ENCODE results near the gene LAMA3.

Gene LAMA3

DNA sequence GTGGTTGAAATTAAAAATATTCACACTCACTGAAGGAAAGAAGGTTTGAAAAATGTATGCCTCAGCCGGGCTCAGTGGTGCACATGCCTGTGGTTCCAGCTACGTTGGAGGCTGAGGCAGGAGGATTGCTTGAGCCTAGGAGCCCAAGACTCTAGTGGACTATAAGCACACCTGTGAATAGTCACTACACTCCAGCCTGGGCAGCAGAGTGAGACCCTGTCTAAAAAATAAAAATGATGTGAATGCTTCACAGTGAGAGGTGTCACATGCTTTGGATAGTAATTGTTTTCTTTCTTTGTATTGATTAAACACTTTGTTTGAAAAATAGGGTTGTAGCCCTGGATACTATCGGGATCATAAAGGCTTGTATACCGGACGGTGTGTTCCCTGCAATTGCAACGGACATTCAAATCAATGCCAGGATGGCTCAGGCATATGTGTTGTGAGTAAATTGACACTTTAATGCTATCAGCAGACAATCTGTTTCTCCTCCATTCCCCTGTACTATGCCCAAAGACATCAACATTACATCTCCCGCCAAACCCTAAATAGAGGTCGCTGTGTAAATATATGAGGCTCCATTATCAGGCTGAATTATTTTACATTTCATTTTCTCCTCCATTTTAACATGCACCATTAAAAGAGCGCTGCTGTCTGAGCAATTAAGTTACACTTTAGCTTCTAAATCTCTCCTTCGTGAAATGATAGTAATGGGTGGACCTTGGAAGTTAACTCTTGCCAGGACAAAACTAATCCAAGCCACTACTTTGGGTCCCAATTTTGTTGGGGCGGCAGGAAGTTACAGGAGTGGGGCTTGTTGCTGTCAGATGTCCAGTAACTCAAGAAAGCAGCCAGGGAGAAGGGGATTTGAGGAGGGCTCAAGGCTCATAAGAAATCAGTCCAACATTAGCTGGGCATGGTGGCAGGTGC lies 187.0 kb downstream of the LAMA3 start:
- Histone ChIP-seq H3K4me1 (ENCODE audit: insufficient read depth, low read length, poor library complexity, severe bottlenecking) (peaks cover 6% of the 10 kb centered on the region), H3K9ac (ENCODE audit: low read depth, low read length, poor library complexity, severe bottlenecking) (no peak overlapping the region), H2AFZ (ENCODE audit: low read length) (no peak overlapping the region), H3K4me2 (ENCODE audit: low read depth, low read length, poor library complexity, severe bottlenecking) (no peak overlapping the region), H3K9me2 (replicated peaks; ENCODE audit: low read depth, low read length) (no peaks in the 10 kb centered on the region), H4K20me1 (ENCODE audit: insufficient read depth, low read length, poor library complexity, severe bottlenecking) (no peaks in the 10 kb centered on the region), H3K4me3 (ENCODE audit: low read length, poor library complexity, severe bottlenecking) (no peak overlapping the region), H3K9me3 (ENCODE audit: insufficient read depth, low read depth, low read length) (no peaks in the 10 kb centered on the region), H3K79me2 (ENCODE audit: insufficient read depth, low read length) (no peaks in the 10 kb centered on the region), H3K27me3 (ENCODE audit: insufficient read depth, low read length, poor library complexity, severe bottlenecking) (no peaks in the 10 kb centered on the region), H3K36me3 (ENCODE audit: insufficient read depth, low read length) (no peaks in the 10 kb centered on the region), H3F3A (ENCODE audit: low read depth) (no peaks in the 10 kb centered on the region)
- TF ChIP-seq EZH2phosphoT487 (IDR thresholded peaks at IDR 0.05; ENCODE audit: borderline replicate concordance): no peak
- TF ChIP-seq, protein P1, sequence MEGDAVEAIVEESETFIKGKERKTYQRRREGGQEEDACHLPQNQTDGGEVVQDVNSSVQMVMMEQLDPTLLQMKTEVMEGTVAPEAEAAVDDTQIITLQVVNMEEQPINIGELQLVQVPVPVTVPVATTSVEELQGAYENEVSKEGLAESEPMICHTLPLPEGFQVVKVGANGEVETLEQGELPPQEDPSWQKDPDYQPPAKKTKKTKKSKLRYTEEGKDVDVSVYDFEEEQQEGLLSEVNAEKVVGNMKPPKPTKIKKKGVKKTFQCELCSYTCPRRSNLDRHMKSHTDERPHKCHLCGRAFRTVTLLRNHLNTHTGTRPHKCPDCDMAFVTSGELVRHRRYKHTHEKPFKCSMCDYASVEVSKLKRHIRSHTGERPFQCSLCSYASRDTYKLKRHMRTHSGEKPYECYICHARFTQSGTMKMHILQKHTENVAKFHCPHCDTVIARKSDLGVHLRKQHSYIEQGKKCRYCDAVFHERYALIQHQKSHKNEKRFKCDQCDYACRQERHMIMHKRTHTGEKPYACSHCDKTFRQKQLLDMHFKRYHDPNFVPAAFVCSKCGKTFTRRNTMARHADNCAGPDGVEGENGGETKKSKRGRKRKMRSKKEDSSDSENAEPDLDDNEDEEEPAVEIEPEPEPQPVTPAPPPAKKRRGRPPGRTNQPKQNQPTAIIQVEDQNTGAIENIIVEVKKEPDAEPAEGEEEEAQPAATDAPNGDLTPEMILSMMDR (conservative IDR thresholded peaks at IDR 0.05; ENCODE audit: low read length): no peak

DNA sequence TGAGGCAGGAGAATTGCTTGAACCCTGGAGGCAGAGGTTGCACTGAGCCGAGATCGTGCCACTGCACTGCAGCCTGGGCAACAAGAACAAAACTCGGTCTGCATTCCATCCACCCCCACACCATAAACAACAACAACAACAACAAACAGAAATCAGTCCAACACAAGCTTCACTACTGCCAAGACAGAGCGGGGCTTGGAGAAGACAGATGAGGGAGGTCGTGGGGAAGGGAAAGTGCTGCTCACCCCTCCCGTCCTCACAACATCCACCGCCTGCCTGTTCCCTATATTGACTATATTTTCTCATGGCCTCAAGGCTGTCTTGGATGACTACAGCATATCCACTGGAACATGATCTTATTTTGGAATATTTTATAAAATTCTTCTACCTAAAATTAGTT lies 187.7 kb downstream of the LAMA3 start:
- H3K4me3 ChIP-seq (ENCODE audit: low read length, poor library complexity, severe bottlenecking): no peak overlapping the region
- no peak overlapping the region for H3K9ac ChIP-seq (ENCODE audit: low read depth, low read length, poor library complexity, severe bottlenecking)
- no peaks in the 10 kb centered on the region for H3F3A ChIP-seq (ENCODE audit: low read depth)
- no peaks in the 10 kb centered on the region for H3K36me3 ChIP-seq (ENCODE audit: insufficient read depth, low read length)
- H3K27me3 ChIP-seq (ENCODE audit: insufficient read depth, low read length, poor library complexity, severe bottlenecking): no peaks in the 10 kb centered on the region
- H3K9me3 ChIP-seq (ENCODE audit: insufficient read depth, low read depth, low read length): no peaks in the 10 kb centered on the region
- no peaks in the 10 kb centered on the region for H3K9me2 ChIP-seq (replicated peaks; ENCODE audit: low read depth, low read length)
- H2AFZ ChIP-seq (ENCODE audit: low read length): no peak overlapping the region
- H3K79me2 ChIP-seq (ENCODE audit: insufficient read depth, low read length): no peaks in the 10 kb centered on the region
- TF ChIP-seq, protein P1 (conservative IDR thresholded peaks at IDR 0.05; ENCODE audit: low read length): no peak
- TF ChIP-seq EZH2phosphoT487 (IDR thresholded peaks at IDR 0.05; ENCODE audit: borderline replicate concordance): no peak
- no peaks in the 10 kb centered on the region for H4K20me1 ChIP-seq (ENCODE audit: insufficient read depth, low read length, poor library complexity, severe bottlenecking)
- no peak overlapping the region for H3K4me2 ChIP-seq (ENCODE audit: low read depth, low read length, poor library complexity, severe bottlenecking)
- no peaks in the 10 kb centered on the region for H3K4me1 ChIP-seq (ENCODE audit: insufficient read depth, low read length, poor library complexity, severe bottlenecking)

DNA sequence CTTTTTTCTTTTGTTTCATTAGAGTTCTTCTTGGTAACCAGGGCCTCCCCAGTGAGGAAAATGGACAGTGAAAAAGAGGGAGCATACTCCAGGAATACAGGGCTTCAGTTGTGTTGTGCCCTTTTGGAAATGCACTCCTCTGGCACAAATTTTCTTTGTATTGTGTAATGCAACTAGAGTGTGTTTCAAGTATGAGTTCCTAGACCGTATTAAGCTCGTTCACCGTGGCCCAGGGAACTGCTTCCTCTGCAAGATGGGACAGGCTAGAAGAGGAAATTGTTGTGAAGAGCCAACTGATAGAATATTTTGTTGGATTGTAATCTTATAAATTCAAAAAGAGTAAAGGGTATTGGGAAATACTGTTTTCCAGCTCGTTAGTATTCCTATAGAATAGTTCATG lies 188.1 kb downstream of the LAMA3 start:
- H3K79me2 ChIP-seq (ENCODE audit: insufficient read depth, low read length): no peaks in the 10 kb centered on the region
- H2AFZ ChIP-seq (ENCODE audit: low read length): no peak overlapping the region
- no peak overlapping the region for H3K4me3 ChIP-seq (ENCODE audit: low read length, poor library complexity, severe bottlenecking)
- no peak overlapping the region for H3K9ac ChIP-seq (ENCODE audit: low read depth, low read length, poor library complexity, severe bottlenecking)
- H3K9me3 ChIP-seq (ENCODE audit: insufficient read depth, low read depth, low read length): no peaks in the 10 kb centered on the region
- no peaks in the 10 kb centered on the region for H3F3A ChIP-seq (ENCODE audit: low read depth)
- H3K27me3 ChIP-seq (ENCODE audit: insufficient read depth, low read length, poor library complexity, severe bottlenecking): no peaks in the 10 kb centered on the region
- no peak overlapping the region for H3K4me2 ChIP-seq (ENCODE audit: low read depth, low read length, poor library complexity, severe bottlenecking)
- no peaks in the 10 kb centered on the region for H3K36me3 ChIP-seq (ENCODE audit: insufficient read depth, low read length)
- H3K4me1 ChIP-seq (ENCODE audit: insufficient read depth, low read length, poor library complexity, severe bottlenecking): no peaks in the 10 kb centered on the region
- no peaks in the 10 kb centered on the region for H4K20me1 ChIP-seq (ENCODE audit: insufficient read depth, low read length, poor library complexity, severe bottlenecking)
- TF ChIP-seq, protein P1 (conservative IDR thresholded peaks at IDR 0.05; ENCODE audit: low read length): no peak
- TF ChIP-seq EZH2phosphoT487 (IDR thresholded peaks at IDR 0.05; ENCODE audit: borderline replicate concordance): no peak
- H3K9me2 ChIP-seq (replicated peaks; ENCODE audit: low read depth, low read length): no peaks in the 10 kb centered on the region

Measured in Loucy (cell line).